Retinal pigment epithelial cell (primary cell): Measurements from ENCODE around the gene CNTNAP3B.
"Not testable (repeated sequence)": the region's sequence is repeated elsewhere in the genome, so short reads cannot be mapped to it uniquely, and the experiment has no call there.

Source experiments
- DNase-seq: peaks from one replicate; pipeline ENCODE4 v3.0.0-alpha.2; 2010; ENCODE audit warnings: low read depth
- H3K4me3 ChIP-seq: 2 replicates; pipeline ENCODE4 v1.5.1; 2011; ENCODE audit warnings: mild to moderate bottlenecking, low read length, control low read depth, moderate library complexity

The CNTNAP3B gene

GRCh38 chr9:41991607-41992006 is 137.6 kb downstream of the CNTNAP3B start:
- DNase-seq: not testable (repeated sequence)

GRCh38 chr9:41980271-41980670 is 149.0 kb downstream of the CNTNAP3B start:
- not testable (repeated sequence) for H3K4me3 ChIP-seq, DNase-seq

More at GRCh38 chr9:41991607-41992006, 137.6 kb downstream of the CNTNAP3B start:
- not testable (repeated sequence) for H3K4me3 ChIP-seq

- not testable (repeated sequence) for H3K4me3 ChIP-seq, DNase-seq
Measured at GRCh38 chr9:41977965-41978600, 151.1 kb downstream of the CNTNAP3B start.

GRCh38 chr9:41974906-41975305 is 154.3 kb downstream of the CNTNAP3B start:
- not testable (repeated sequence) for DNase-seq, H3K4me3 ChIP-seq

- not testable (repeated sequence) for DNase-seq, H3K4me3 ChIP-seq
Measured at GRCh38 chr9:41953007-41953406, 176.2 kb downstream of the CNTNAP3B start.

- not testable (repeated sequence) for DNase-seq
Measured at GRCh38 chr9:41941738-41942137, 187.5 kb downstream of the CNTNAP3B start.

GRCh38 chr9:41938143-41938542 is 191.1 kb downstream of the CNTNAP3B start:
- not testable (repeated sequence) for DNase-seq, H3K4me3 ChIP-seq

More at GRCh38 chr9:41941738-41942137, 187.5 kb downstream of the CNTNAP3B start:
- H3K4me3 ChIP-seq: not testable (repeated sequence)

GRCh38 chr9:41935727-41936126 is 193.5 kb downstream of the CNTNAP3B start:
- not testable (repeated sequence) for DNase-seq, H3K4me3 ChIP-seq

- DNase-seq, H3K4me3 ChIP-seq: not testable (repeated sequence)
Measured at GRCh38 chr9:41929172-41929571, 200.1 kb downstream of the CNTNAP3B start.

- not testable (repeated sequence) for DNase-seq, H3K4me3 ChIP-seq
Measured at GRCh38 chr9:41917374-41917773, 211.9 kb downstream of the CNTNAP3B start.

GRCh38 chr9:41905488-41905887 is 223.7 kb downstream of the CNTNAP3B start:
- not testable (repeated sequence) for DNase-seq, H3K4me3 ChIP-seq

- DNase-seq, H3K4me3 ChIP-seq: not testable (repeated sequence)
Measured at GRCh38 chr9:41902762-41903161, 226.5 kb downstream of the CNTNAP3B start.

- DNase-seq, H3K4me3 ChIP-seq: not testable (repeated sequence)
Measured at GRCh38 chr9:41898720-41899343, 230.4 kb downstream of the CNTNAP3B start.

- DNase-seq, H3K4me3 ChIP-seq: not testable (repeated sequence)
Measured at GRCh38 chr9:41874557-41874956, 254.7 kb downstream of the CNTNAP3B start.

GRCh38 chr9:41855422-41855821 is 273.8 kb downstream of the CNTNAP3B start:
- DNase-seq, H3K4me3 ChIP-seq: not testable (repeated sequence)

- not testable (repeated sequence) for H3K4me3 ChIP-seq, DNase-seq
Measured at GRCh38 chr9:41851848-41852740, 277.1 kb downstream of the CNTNAP3B start.

GRCh38 chr9:41847829-41848228 is 281.4 kb downstream of the CNTNAP3B start:
- DNase-seq, H3K4me3 ChIP-seq: not testable (repeated sequence)
